Fibroblast of lung (primary cell): ENCODE results near the gene COX4I2. TPM values are rescaled to one million over a fixed set of nuclear protein-coding genes. Genes with fewer than 3 reads are reported as not detected.

Experiments used
- DNase-seq, 2 donors: peaks; one replicate each; pipeline versions ENCODE4 v3.0.0 to v3.0.0-alpha.2; 2010; ENCODE audit warnings: low read depth in 2 of 2
- H2AFZ ChIP-seq: 2 replicates; pipeline ENCODE4 v1.5.1; 2012; ENCODE audit warnings: low read length, control low read depth, inconsistent platforms
- H3K27ac ChIP-seq: 2 replicates; pipeline ENCODE4 v1.5.1; 2011; ENCODE audit warnings: low read length, control low read depth; ENCODE audit not compliant: insufficient read depth
- H3K27me3 ChIP-seq: 2 replicates; pipeline ENCODE4 v1.5.1; 2011; ENCODE audit warnings: mild to moderate bottlenecking, low read length; ENCODE audit not compliant: control insufficient read depth, insufficient read depth
- H3K36me3 ChIP-seq: 2 replicates; pipeline ENCODE4 v1.5.1; 2011; ENCODE audit warnings: low read length; ENCODE audit not compliant: control insufficient read depth, insufficient read depth
- H3K4me1 ChIP-seq: 2 replicates; pipeline ENCODE4 v1.5.1; 2011; ENCODE audit warnings: low read length; ENCODE audit not compliant: control insufficient read depth, insufficient read depth; ENCODE audit errors: extremely low read depth
- H3K4me2 ChIP-seq: 2 replicates; pipeline ENCODE4 v1.5.1; 2011; ENCODE audit warnings: low read length, control low read depth; ENCODE audit not compliant: insufficient read depth; ENCODE audit errors: extremely low read depth
- H3K4me3 ChIP-seq, 4 experiments: fragments of 200-600 bp in 1 of 4; sonication (generic) in 1 of 4; replicated peaks in 1 of 4; 2 replicates each; pipeline ENCODE4 v1.5.1; 2011 to 2016; ENCODE audit warnings: low read length in 4 of 4, low read depth in 3 of 4, mild to moderate bottlenecking in 3 of 4, control low read depth in 2 of 4, inconsistent platforms in 1 of 4, mixed read lengths in 1 of 4; ENCODE audit not compliant: insufficient read depth in 1 of 4; ENCODE audit errors: control extremely low read depth in 1 of 4
- H3K79me2 ChIP-seq: 2 replicates; pipeline ENCODE4 v1.5.1; 2012; ENCODE audit warnings: mild to moderate bottlenecking, low read length, inconsistent platforms; ENCODE audit not compliant: control insufficient read depth, insufficient read depth
- H3K9ac ChIP-seq: 2 replicates; pipeline ENCODE4 v1.5.1; 2011; ENCODE audit warnings: mild to moderate bottlenecking, low read length, control low read depth; ENCODE audit not compliant: insufficient read depth
- H3K9me3 ChIP-seq: 2 replicates; pipeline ENCODE4 v1.5.1; 2012; ENCODE audit warnings: low read depth, low read length; ENCODE audit not compliant: control insufficient read depth, insufficient read depth
- H4K20me1 ChIP-seq: 2 replicates; pipeline ENCODE4 v1.5.1; 2011; ENCODE audit warnings: low read length; ENCODE audit not compliant: control insufficient read depth, insufficient read depth; ENCODE audit errors: extremely low read depth
- CTCF ChIP-seq, 2 donors: IDR thresholded peaks in 1 of 2; conservative IDR thresholded peaks in 1 of 2; 1 replicate in 1 of 2; 2 replicates in 1 of 2; pipeline ENCODE4 v1.5.1; 2011 to 2012; ENCODE audit warnings: low read length in 2 of 2, control low read depth in 1 of 2, inconsistent platforms in 1 of 2, low read depth in 1 of 2, mild to moderate bottlenecking in 1 of 2
- EZH2 ChIP-seq: IDR thresholded peaks from 2 replicates; pipeline ENCODE4 v1.5.1; 2012; ENCODE audit warnings: low read length, control low read depth, mild to moderate bottlenecking; ENCODE audit errors: missing control alignments
- polyA plus RNA-seq, 2 donors: library from polyadenylated mRNA; depleted of rRNA in 1 of 2; stranded (reverse) in 1 of 2; unstranded in 1 of 2; fragments of >200 nt; gene quantifications; 2 replicates each; pipeline ENCODE4 v1.2.1, GENCODE V29; 2011 to 2012; ENCODE audit warnings: missing spikeins in 1 of 2
- total RNA-seq: library from RNA; depleted of rRNA; stranded (reverse); fragments of >200 nt; gene quantifications from 2 replicates; pipeline ENCODE4 v1.2.1, GENCODE V29; 2014

The COX4I2 gene
- total and polyA plus RNA-seq, 2 donors (not counting 1 experiment from before 2014, with no cell fraction given), result not detected

GRCh38 chr20:31641391-31641790 lies 3.7 kb downstream of the COX4I2 start:
- Histone ChIP-seq H4K20me1 (no peaks in the 10 kb centered on the region), H3K4me1 (peaks cover 2% of the 10 kb centered on the region), H3K27ac (no peak overlapping the region), H2AFZ (no peak overlapping the region), H3K27me3 (peaks cover 8% of the 10 kb centered on the region), H3K36me3 (no peaks in the 10 kb centered on the region), H3K4me3 (no peak overlapping the region), H3K4me2 (no peak overlapping the region), H3K9me3 (no peaks in the 10 kb centered on the region), H3K9ac (no peak overlapping the region), H3K79me2 (no peaks in the 10 kb centered on the region)
- no peak for DNase-seq
- no peak for TF ChIP-seq EZH2
- no peak for TF ChIP-seq CTCF (conservative IDR thresholded peaks at IDR 0.05 in 1 of 2, IDR thresholded peaks at IDR 0.05 in 1 of 2; ENCODE audit: low read depth in 1 of 2, low read length in 2 of 2)

DNA sequence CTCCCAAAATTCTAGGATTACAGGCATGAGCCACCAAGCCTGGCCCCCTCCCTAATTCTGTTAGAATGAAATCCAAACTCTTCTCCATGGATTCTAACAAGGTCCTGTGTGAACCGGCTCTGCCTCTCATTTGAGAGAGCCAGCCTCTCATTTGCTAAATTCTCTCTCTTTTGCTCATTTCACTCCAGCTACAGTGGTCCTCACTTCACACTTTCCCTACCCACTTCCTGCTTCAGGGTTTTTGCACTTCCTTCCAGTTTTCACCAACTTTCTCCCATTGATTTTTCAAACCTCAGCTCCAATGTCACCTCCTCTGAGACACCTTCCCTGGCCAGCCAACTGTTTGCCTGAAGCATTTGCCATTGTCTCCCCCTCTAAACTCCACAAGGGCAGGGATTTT lies 5.1 kb downstream of the COX4I2 start:
- Histone ChIP-seq H3K4me3 (no peak overlapping the region), H3K27me3 (peaks cover 8% of the 10 kb centered on the region), H3K36me3 (no peaks in the 10 kb centered on the region), H3K9me3 (no peaks in the 10 kb centered on the region), H4K20me1 (no peaks in the 10 kb centered on the region), H2AFZ (no peak overlapping the region), H3K79me2 (no peaks in the 10 kb centered on the region), H3K4me1 (peaks cover 2% of the 10 kb centered on the region), H3K4me2 (no peak overlapping the region), H3K9ac (no peak overlapping the region), H3K27ac (no peak overlapping the region)
- no peak for DNase-seq
- TF ChIP-seq EZH2 (no peak), CTCF (conservative IDR thresholded peaks at IDR 0.05 in 1 of 2, IDR thresholded peaks at IDR 0.05 in 1 of 2; ENCODE audit: low read depth in 1 of 2, low read length in 2 of 2) (no peak)

GRCh38 chr20:31643522-31643921 lies 5.8 kb downstream of the COX4I2 start:
- H3K9ac ChIP-seq, result no peak overlapping the region
- H3K79me2 ChIP-seq, result no peaks in the 10 kb centered on the region
- H3K4me3 ChIP-seq, result no peak overlapping the region
- H3K4me1 ChIP-seq, result peaks cover 2% of the 10 kb centered on the region
- no peaks in the 10 kb centered on the region for H3K36me3 ChIP-seq
- H2AFZ ChIP-seq, result no peak overlapping the region
- TF ChIP-seq EZH2, result no peak
- no peak for TF ChIP-seq CTCF (conservative IDR thresholded peaks at IDR 0.05 in 1 of 2, IDR thresholded peaks at IDR 0.05 in 1 of 2; ENCODE audit: low read depth in 1 of 2, low read length in 2 of 2)
- no peak overlapping the region for H3K27ac ChIP-seq
- H3K4me2 ChIP-seq, result no peak overlapping the region
- H4K20me1 ChIP-seq, result no peaks in the 10 kb centered on the region
- H3K9me3 ChIP-seq, result no peaks in the 10 kb centered on the region
- DNase-seq, result no peak
- peaks cover 8% of the 10 kb centered on the region for H3K27me3 ChIP-seq
